ENCODE results near the gene ZNF563.

ZNF563 gene

DNA sequence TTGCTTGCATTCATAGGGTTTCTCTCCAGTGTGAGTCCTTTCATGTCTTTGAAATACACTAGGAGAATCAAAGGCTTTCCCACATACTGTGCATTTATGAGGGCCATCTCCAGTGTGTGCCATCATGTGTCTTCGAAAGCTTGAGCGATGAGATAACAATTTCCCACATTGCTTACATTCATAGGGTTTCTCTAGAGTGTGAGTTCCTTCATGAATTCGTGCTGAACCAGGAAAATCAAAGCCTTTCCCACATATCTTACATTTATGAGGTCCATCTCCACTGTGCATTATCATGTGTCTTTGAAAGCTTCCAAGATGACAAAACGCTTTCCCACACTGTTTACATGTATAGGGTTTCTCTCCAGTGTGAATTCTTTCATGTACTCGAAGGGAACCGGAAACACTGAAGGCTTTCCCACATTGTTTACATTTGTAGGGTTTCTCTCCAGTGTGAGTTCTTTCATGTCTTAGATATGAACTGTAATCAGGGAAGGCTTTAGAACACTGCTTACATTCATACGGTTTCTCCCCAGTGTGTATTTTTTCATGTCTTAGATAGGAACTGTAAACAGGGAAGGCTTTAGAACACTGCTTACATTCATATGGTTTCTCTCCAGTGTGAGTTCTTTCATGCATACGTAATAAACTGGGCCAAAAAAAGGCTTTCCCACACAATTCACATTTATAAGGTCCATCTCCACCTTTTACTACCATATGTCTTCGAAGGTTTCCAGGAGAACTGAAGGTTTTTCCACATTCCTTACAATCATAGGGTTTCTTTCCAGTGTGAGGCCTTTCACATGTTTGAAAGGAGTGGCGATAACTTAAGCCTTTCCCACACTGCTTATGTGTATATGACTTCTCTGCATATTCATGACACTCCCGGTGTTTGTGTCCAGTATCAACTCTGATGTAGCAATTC, 60.2 kb downstream of the ZNF563 start:
- Mint-ChIP-seq H3K4me1 (peaks cover 4% of the 10 kb centered on the region), H3K27ac (no peak overlapping the region), H3K9me3 (peaks cover 71% of the 10 kb centered on the region), H3K36me3 (ENCODE audit: low read depth) (peaks cover 84% of the 10 kb centered on the region), H3K4me3 (no peak overlapping the region), H3K27me3 (no peaks in the 10 kb centered on the region)
- DNase-seq (no peak), ATAC-seq (no peak)

DNA sequence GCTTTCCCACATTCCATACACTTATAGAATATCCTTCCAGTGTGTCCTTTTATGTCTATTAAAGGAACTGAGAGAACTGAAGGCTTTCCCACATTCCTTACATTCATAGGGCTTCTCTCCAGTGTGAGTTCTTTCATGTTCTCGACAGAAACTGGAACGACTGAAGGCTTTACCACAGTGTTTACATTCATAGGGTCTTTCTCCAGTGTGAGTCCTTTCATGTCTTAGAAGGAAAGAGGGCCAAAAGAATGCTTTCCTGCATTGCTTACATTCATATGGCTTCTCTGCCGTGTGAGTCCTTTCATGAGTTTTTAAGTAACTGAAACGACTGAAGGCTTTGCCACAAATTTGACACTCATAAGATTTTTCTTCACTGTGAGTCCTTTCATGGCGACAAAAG, 61.0 kb downstream of the ZNF563 start:
- H3K27ac Mint-ChIP-seq: no peak overlapping the region
- ATAC-seq (no peak), DNase-seq (no peak)
- H3K27me3 Mint-ChIP-seq: no peaks in the 10 kb centered on the region
- no peaks in the 10 kb centered on the region for H3K4me1 Mint-ChIP-seq
- peaks cover 79% of the 10 kb centered on the region for H3K36me3 Mint-ChIP-seq (ENCODE audit: low read depth)
- no peak overlapping the region for H3K4me3 Mint-ChIP-seq
- peaks cover 69% of the 10 kb centered on the region for H3K9me3 Mint-ChIP-seq

DNA sequence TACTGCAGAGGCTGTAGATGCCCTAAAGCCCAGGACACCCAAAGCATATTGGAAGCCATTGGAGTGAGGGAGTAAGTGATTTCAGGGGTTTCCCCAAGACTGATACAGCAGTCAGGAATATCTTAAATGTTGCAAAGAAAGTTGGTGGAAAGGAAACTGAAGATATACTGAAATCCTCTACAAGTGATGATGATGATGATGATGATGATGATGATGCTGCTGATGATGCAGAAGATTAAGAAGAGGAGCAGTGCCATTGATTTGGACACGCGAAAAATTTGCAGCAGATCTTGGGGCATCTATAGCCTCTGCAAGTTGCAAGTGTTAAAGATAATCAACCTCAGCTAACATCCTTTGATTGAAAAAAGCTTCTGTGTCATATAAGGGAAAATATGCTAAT, 62.6 kb downstream of the ZNF563 start:
- H3K9me3 Mint-ChIP-seq: peaks cover 58% of the 10 kb centered on the region
- H3K36me3 Mint-ChIP-seq (ENCODE audit: low read depth): peaks cover 69% of the 10 kb centered on the region
- DNase-seq: no peak
- no peak for ATAC-seq
- H3K4me3 Mint-ChIP-seq: no peak overlapping the region
- H3K4me1 Mint-ChIP-seq: no peaks in the 10 kb centered on the region
- no peak overlapping the region for H3K27ac Mint-ChIP-seq
- H3K27me3 Mint-ChIP-seq: no peaks in the 10 kb centered on the region
